ENCODE data around the gene ATP6AP2. TPM values are rescaled to one million over a fixed set of nuclear protein-coding genes. Genes with fewer than 3 reads are reported as not detected.

Gene ATP6AP2
- total and polyA plus RNA-seq, 2 of the 4 experiments (the other 2 are of a cell fraction) = 76.2 to 175 TPM

DNA sequence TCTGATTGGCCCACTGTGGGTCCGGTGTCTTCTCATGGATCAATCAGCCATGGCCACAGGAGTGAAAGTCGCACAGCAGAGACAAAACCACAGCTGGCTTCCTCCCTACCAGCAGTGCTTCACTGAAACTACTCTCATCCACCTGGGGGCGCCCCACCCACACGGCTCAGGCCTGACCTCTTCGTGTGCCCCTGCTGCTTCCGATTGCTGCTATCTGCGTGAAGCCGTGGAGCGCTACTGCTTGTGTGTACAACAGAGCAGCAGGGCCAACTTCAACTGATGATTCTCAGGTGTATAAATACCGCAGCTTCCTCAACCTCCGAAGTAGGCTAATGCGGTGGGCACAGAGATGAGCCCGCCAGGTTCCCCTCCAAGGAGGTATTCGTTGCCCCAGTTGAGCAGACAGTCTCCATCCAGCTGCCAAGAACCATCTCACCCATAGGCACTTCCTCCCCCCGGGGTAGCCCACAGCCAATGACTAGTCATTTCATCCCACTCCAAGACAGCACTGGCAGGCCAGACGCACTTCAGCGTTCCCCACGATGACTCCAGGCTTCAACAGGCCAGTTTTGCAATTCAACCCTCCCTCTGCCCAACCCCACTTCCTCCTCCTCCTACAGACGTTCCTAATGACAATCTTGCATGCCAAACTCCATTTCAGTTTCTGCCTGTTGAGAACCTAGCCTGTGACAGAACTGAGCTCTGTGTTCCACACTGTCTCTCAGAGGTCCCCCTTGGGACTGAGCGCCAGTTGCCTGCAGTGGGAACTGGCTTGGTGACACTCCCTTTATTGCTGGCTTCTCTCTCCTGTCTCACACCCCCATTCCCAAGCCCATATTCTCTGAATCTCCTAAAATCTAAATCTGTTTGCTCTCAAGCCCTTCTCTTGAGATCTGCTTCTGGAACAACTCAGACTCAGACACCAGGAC lies 41.3 kb upstream of the ATP6AP2 start:
- dilution Hi-C loops (cut with HindIII; ENCODE audit: low sequenced_read_pairs, unreplicated experiment) = no loop called here
- Histone ChIP-seq H4K91ac (ENCODE audit: insufficient read depth, low read depth, low read length) (no peak overlapping the region), H3K4me3 (ENCODE audit: insufficient read depth, low read depth, low read length) (no peak overlapping the region), H3K4me1 (ENCODE audit: control insufficient read depth, insufficient read depth, low read length) (peaks cover 1% of the 10 kb centered on the region; the same call in 1 of the 2 replicates), H3K18ac (ENCODE audit: low read depth, low read length) (no peak overlapping the region), H3K9ac (ENCODE audit: low read depth, low read length) (no peak overlapping the region), H3K56ac (ENCODE audit: extremely low read depth, insufficient read depth, low read length) (no peak overlapping the region), H2BK5ac (ENCODE audit: low read depth, low read length, poor library complexity, severe bottlenecking) (no peak overlapping the region), H3K14ac (replicated peaks; ENCODE audit: low read depth, low read length) (no peak overlapping the region), H2AK9ac (replicated peaks; ENCODE audit: low read depth, low read length, poor library complexity) (no peak overlapping the region), H3K79me1 (ENCODE audit: low read depth in 1 of 2, low read length in 2 of 2) (no peaks in the 10 kb centered on the region), H3K9me3 (ENCODE audit: control insufficient read depth, insufficient read depth, low read length) (no peaks in the 10 kb centered on the region), H3K9me1 (ENCODE audit: insufficient read depth, low read length) (no peaks in the 10 kb centered on the region), H2BK20ac (ENCODE audit: low read depth, low read length) (no peak overlapping the region), H4K5ac (ENCODE audit: low read depth, low read length) (no peak overlapping the region), H3K4me2 (ENCODE audit: low read depth, low read length) (no peak overlapping the region; the same call in 1 of the 2 replicates), H4K20me1 (ENCODE audit: insufficient read depth, low read length) (no peaks in the 10 kb centered on the region), H3K4ac (ENCODE audit: low read depth, low read length) (no peak overlapping the region), H3K27me3 (ENCODE audit: control insufficient read depth, insufficient read depth, low read length) (peaks cover 19% of the 10 kb centered on the region; the same call in 1 of the 2 replicates), H4K8ac (ENCODE audit: low read depth in 2 of 2, low read length in 2 of 2) (peak overlapping the region in 1 of 2 experiments; percentile 20; a peak in 1 of 4 replicates), H3K36me3 (ENCODE audit: control insufficient read depth, insufficient read depth, low read length) (no peaks in the 10 kb centered on the region), H2BK120ac (ENCODE audit: low read depth, low read length) (no peak overlapping the region), H2AK5ac (ENCODE audit: low read depth, low read length) (no peak overlapping the region), H2BK15ac (ENCODE audit: low read depth, low read length) (no peak overlapping the region), H3K23ac (ENCODE audit: low read depth, low read length) (no peak overlapping the region), H3K27ac (ENCODE audit: insufficient read depth, low read length) (no peak overlapping the region), H2AFZ (replicated peaks; ENCODE audit: low read length, poor library complexity) (peak overlapping the region; percentile 58)
- ChIA-PET POLR2A (ENCODE audit: unreplicated experiment) (no interaction called here), CTCF (no interaction called here)
- TF ChIP-seq, protein P1, sequence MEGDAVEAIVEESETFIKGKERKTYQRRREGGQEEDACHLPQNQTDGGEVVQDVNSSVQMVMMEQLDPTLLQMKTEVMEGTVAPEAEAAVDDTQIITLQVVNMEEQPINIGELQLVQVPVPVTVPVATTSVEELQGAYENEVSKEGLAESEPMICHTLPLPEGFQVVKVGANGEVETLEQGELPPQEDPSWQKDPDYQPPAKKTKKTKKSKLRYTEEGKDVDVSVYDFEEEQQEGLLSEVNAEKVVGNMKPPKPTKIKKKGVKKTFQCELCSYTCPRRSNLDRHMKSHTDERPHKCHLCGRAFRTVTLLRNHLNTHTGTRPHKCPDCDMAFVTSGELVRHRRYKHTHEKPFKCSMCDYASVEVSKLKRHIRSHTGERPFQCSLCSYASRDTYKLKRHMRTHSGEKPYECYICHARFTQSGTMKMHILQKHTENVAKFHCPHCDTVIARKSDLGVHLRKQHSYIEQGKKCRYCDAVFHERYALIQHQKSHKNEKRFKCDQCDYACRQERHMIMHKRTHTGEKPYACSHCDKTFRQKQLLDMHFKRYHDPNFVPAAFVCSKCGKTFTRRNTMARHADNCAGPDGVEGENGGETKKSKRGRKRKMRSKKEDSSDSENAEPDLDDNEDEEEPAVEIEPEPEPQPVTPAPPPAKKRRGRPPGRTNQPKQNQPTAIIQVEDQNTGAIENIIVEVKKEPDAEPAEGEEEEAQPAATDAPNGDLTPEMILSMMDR (conservative IDR thresholded peaks at IDR 0.05; ENCODE audit: low read depth, low read length) = no peak
- peak; percentile 29; the same call in 1 of the 2 replicates for TF ChIP-seq NFE2L2 (IDR thresholded peaks at IDR 0.05; ENCODE audit: low read depth, low read length)
- TF ChIP-seq RFX5 (IDR thresholded peaks at IDR 0.05; ENCODE audit: low read depth, low read length) = no peak
- no peak for TF ChIP-seq BHLHE40 (IDR thresholded peaks at IDR 0.05; ENCODE audit: low read depth, low read length)
- TF ChIP-seq, protein P2, sequence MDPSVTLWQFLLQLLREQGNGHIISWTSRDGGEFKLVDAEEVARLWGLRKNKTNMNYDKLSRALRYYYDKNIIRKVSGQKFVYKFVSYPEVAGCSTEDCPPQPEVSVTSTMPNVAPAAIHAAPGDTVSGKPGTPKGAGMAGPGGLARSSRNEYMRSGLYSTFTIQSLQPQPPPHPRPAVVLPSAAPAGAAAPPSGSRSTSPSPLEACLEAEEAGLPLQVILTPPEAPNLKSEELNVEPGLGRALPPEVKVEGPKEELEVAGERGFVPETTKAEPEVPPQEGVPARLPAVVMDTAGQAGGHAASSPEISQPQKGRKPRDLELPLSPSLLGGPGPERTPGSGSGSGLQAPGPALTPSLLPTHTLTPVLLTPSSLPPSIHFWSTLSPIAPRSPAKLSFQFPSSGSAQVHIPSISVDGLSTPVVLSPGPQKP (IDR thresholded peaks at IDR 0.05; ENCODE audit: borderline replicate concordance, low read depth, low read length) = no peak
- TF ChIP-seq CHD1 (IDR thresholded peaks at IDR 0.05; ENCODE audit: low read depth, low read length) = no peak
- peak; percentile 69 for TF ChIP-seq CEBPB (IDR thresholded peaks at IDR 0.05; ENCODE audit: low read depth, low read length)
- no peak for TF ChIP-seq MXI1 (IDR thresholded peaks at IDR 0.05; ENCODE audit: borderline replicate concordance, low read depth, low read length)
- TF ChIP-seq, protein P3, sequence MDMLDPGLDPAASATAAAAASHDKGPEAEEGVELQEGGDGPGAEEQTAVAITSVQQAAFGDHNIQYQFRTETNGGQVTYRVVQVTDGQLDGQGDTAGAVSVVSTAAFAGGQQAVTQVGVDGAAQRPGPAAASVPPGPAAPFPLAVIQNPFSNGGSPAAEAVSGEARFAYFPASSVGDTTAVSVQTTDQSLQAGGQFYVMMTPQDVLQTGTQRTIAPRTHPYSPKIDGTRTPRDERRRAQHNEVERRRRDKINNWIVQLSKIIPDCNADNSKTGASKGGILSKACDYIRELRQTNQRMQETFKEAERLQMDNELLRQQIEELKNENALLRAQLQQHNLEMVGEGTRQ (IDR thresholded peaks at IDR 0.05; ENCODE audit: low read depth, low read length) = no peak
- TF ChIP-seq POLR2A (IDR thresholded peaks at IDR 0.05; ENCODE audit: low read depth, low read length) = no peak
- ATAC-seq (ENCODE audit: low read depth) (peak; percentile 89), DNase-seq (peak; percentile 71)
- intact Hi-C loops (cut with micrococcal nuclease) = no loop called here
- in situ Hi-C loops (cut with MboI; ENCODE audit: low sequenced_read_pairs) = no loop called here
- no TSS peak for BruUV-seq (replicated peaks)
- WGBS, 2 experiments (ENCODE audit: extremely low coverage in 2 of 2, insufficient read length in 1 of 2) = 38% methylated on average over 9 of the region's 20 CpGs; no CpG with 5 or more reads in 1 of the 2 experiments

Data from IMR-90 (cell line).